Measurements from ENCODE around the gene FCAR.
A peak's percentile ranks its signal among the peaks of the same experiment; 100 is the strongest.
"Not testable (repeated sequence)": the region's sequence is repeated elsewhere in the genome, so short reads cannot be mapped to it uniquely, and the experiment has no call there.

The FCAR gene

GRCh38 chr19:54894106-54894505, 20.1 kb downstream of the FCAR start:
- not testable (repeated sequence) for DNase-seq (ENCODE audit: low spot score)

GRCh38 chr19:54896036-54896435, 22.0 kb downstream of the FCAR start:
- no peak for DNase-seq (ENCODE audit: low spot score)

GRCh38 chr19:54898685-54899084, 24.6 kb downstream of the FCAR start:
- not testable (repeated sequence) for DNase-seq (ENCODE audit: low spot score)

- not testable (repeated sequence) for DNase-seq (ENCODE audit: low spot score)
Observed at GRCh38 chr19:54899646-54900045, 25.6 kb downstream of the FCAR start.

- DNase-seq (ENCODE audit: low spot score): not testable (repeated sequence)
Observed at GRCh38 chr19:54901153-54901552, 27.1 kb downstream of the FCAR start.

GRCh38 chr19:54902061-54902460, 28.0 kb downstream of the FCAR start:
- DNase-seq (ENCODE audit: low spot score): no peak

GRCh38 chr19:54903303-54903702, 29.3 kb downstream of the FCAR start:
- DNase-seq (ENCODE audit: low spot score): no peak

- not testable (repeated sequence) for DNase-seq (ENCODE audit: low spot score)
Observed at GRCh38 chr19:54904261-54904660, 30.2 kb downstream of the FCAR start.

GRCh38 chr19:54905421-54905802, 31.4 kb downstream of the FCAR start:
- DNase-seq (ENCODE audit: low spot score): no peak

- DNase-seq (ENCODE audit: low spot score): no peak
Observed at GRCh38 chr19:54905803-54906511, 31.9 kb downstream of the FCAR start, which contains the start of gene NCR1. TSS of gene NCR1 (plus strand) at chr19:54906148. CDS start at chr19:54906188, 40 bp downstream.

GRCh38 chr19:54906819-54907218, 32.8 kb downstream of the FCAR start:
- no peak for DNase-seq (ENCODE audit: low spot score)

GRCh38 chr19:54907899-54908298, 33.9 kb downstream of the FCAR start:
- not testable (repeated sequence) for DNase-seq (ENCODE audit: low spot score)

- DNase-seq (ENCODE audit: low spot score): no peak
Observed at GRCh38 chr19:54916822-54917221, 42.8 kb downstream of the FCAR start.

GRCh38 chr19:54918499-54918898, 44.5 kb downstream of the FCAR start:
- no peak for DNase-seq (ENCODE audit: low spot score)

GRCh38 chr19:54919646-54920563, 45.9 kb downstream of the FCAR start:
- DNase-seq (ENCODE audit: low spot score): not testable (repeated sequence)

GRCh38 chr19:54921082-54921481, 47.0 kb downstream of the FCAR start:
- DNase-seq (ENCODE audit: low spot score): no peak

GRCh38 chr19:54923276-54923675, 49.2 kb downstream of the FCAR start:
- DNase-seq (ENCODE audit: low spot score): no peak

- DNase-seq (ENCODE audit: low spot score): no peak
Observed at GRCh38 chr19:54928299-54928698, 54.3 kb downstream of the FCAR start.

- peak; percentile 40 for DNase-seq (ENCODE audit: low spot score)
Observed at GRCh38 chr19:54937926-54938325, 63.9 kb downstream of the FCAR start.

GRCh38 chr19:54938906-54939305, 64.9 kb downstream of the FCAR start:
- DNase-seq (ENCODE audit: low spot score): no peak

- not testable (repeated sequence) for DNase-seq (ENCODE audit: low spot score)
Observed at GRCh38 chr19:54939538-54939937, 65.5 kb downstream of the FCAR start.

Data from germinal center (tissue), 1 donor.